SK-N-MC (cell line): ENCODE measurements around the gene SEC24C.

Source experiments
- DNase-seq: peaks from one replicate; pipeline ENCODE4 v3.0.0-alpha.2; 2011; ENCODE audit warnings: low read depth, low spot score
- H3K27ac ChIP-seq: fragments of 200-600 bp; sonication (generic); 2 replicates; pipeline ENCODE4 v1.5.1; 2016; ENCODE audit warnings: mixed run types
- H3K36me3 ChIP-seq: fragments of 200-600 bp; sonication (generic); 2 replicates; pipeline ENCODE4 v1.6.1; 2017; ENCODE audit warnings: antibody characterized with exemption, low read length, mixed read lengths; ENCODE audit not compliant: insufficient read depth
- H3K4me3 ChIP-seq: fragments of 200-600 bp; sonication (generic); 2 replicates; pipeline ENCODE4 v1.5.1; 2016
- H3K9ac ChIP-seq: fragments of 200-600 bp; sonication (generic); 2 replicates; pipeline ENCODE4 v1.8.0; 2017; ENCODE audit warnings: mixed run types, mixed read lengths; ENCODE audit not compliant: insufficient read length
- H3K9me3 ChIP-seq: fragments of 200-600 bp; sonication (generic); 2 replicates; pipeline ENCODE4 v1.6.1; 2017; ENCODE audit warnings: low read depth, mild to moderate bottlenecking, antibody characterized with exemption, low read length, moderate library complexity, mixed read lengths
- EZH2 ChIP-seq: fragments of 200-600 bp; sonication (generic); IDR thresholded peaks from one replicate; pipeline ENCODE4 v1.6.1; 2017; ENCODE audit warnings: antibody characterized with exemption
- FOXP2 ChIP-seq: optimal IDR thresholded peaks from 2 replicates; pipeline ENCODE3; 2011; ENCODE audit warnings: mild to moderate bottlenecking, moderate library complexity; ENCODE audit not compliant: insufficient read depth; ENCODE audit errors: extremely low read length, control extremely low read depth
- POLR2AphosphoS5 ChIP-seq: IDR thresholded peaks from 2 replicates; pipeline ENCODE4 v1.6.1; 2012; ENCODE audit warnings: mild to moderate bottlenecking, low read depth, low read length, borderline replicate concordance

Gene SEC24C

GRCh38 chr10:73813333-73813732, 69.2 kb downstream of the SEC24C start:
- no peak overlapping the region for H3K27ac ChIP-seq
- DNase-seq: no peak
- no peaks in the 10 kb centered on the region for H3K9me3 ChIP-seq
- H3K9ac ChIP-seq: no peak overlapping the region
- no peak overlapping the region for H3K4me3 ChIP-seq
- H3K36me3 ChIP-seq: no peaks in the 10 kb centered on the region
- TF ChIP-seq POLR2AphosphoS5 (no peak), EZH2 (no peak), FOXP2 (no peak)

- Histone ChIP-seq H3K4me3 (no peak overlapping the region), H3K27ac (no peak overlapping the region), H3K9ac (no peak overlapping the region), H3K9me3 (no peaks in the 10 kb centered on the region), H3K36me3 (no peaks in the 10 kb centered on the region)
- DNase-seq: no peak
- TF ChIP-seq POLR2AphosphoS5 (no peak), EZH2 (no peak), FOXP2 (no peak)
Measured at GRCh38 chr10:73814276-73814895, 70.2 kb downstream of the SEC24C start.

DNA sequence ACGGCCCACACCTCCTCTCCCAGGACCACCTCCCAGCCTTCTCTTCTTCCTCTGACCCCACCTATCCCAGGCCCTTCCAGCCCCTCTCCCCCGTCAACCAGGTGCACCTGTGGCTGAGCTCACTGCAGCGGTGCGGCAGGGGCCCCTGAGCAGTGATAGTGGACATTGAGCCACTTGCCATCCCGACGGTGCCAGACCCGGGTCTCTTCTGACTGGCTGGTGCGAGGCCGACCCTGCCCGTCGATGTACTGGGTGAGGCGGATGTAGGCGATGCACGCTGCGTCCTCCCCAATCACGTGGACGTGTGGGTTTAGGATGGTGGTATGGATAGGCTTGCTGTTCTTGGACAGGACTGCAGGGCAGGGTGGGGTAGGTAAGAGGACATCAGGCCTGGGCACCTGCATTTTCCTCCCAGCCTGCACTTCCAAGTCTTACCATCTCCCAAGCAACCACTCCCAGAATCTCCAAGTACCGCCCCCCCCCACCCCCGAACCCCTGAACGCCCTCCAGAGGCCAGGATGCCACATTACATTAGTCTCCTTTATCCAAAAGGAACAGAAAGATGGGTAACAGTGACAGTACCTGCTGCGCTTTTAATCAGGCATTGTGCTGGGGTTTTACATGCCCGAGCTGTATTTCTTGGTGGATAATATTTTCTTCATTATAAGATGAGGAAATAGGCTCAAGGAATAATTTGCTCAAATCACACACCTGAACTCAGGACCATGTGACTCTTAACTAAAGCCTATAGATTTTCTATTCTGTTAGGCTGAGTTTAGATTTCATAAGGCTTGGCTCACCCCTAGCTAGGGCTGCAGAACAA, 70.9 kb downstream of the SEC24C start:
- H3K9ac ChIP-seq: no peak overlapping the region
- DNase-seq: no peak
- TF ChIP-seq EZH2 (no peak), POLR2AphosphoS5 (no peak), FOXP2 (no peak)
- H3K9me3 ChIP-seq: no peaks in the 10 kb centered on the region
- H3K4me3 ChIP-seq: no peak overlapping the region
- H3K27ac ChIP-seq: peak overlapping the region; percentile 77; the same call in 1 of the 2 replicates
- no peaks in the 10 kb centered on the region for H3K36me3 ChIP-seq

- TF ChIP-seq EZH2 (no peak), POLR2AphosphoS5 (no peak)
- no peaks in the 10 kb centered on the region for H3K9me3 ChIP-seq
- no peak overlapping the region for H3K4me3 ChIP-seq
- H3K36me3 ChIP-seq: no peaks in the 10 kb centered on the region
- H3K27ac ChIP-seq: peak overlapping the region; percentile 77
- DNase-seq: no peak
- no peak overlapping the region for H3K9ac ChIP-seq
Measured at GRCh38 chr10:73815719-73816030, 71.5 kb downstream of the SEC24C start.

GRCh38 chr10:73816917-73817729, 73.0 kb downstream of the SEC24C start:
- Histone ChIP-seq H3K27ac (no peak overlapping the region), H3K9me3 (no peaks in the 10 kb centered on the region), H3K4me3 (no peak overlapping the region), H3K36me3 (no peaks in the 10 kb centered on the region), H3K9ac (no peak overlapping the region)
- DNase-seq: no peak
- no peak for TF ChIP-seq POLR2AphosphoS5

- TF ChIP-seq FOXP2 (no peak), POLR2AphosphoS5 (no peak), EZH2 (no peak)
- Histone ChIP-seq H3K27ac (no peak overlapping the region), H3K9me3 (no peaks in the 10 kb centered on the region), H3K4me3 (no peak overlapping the region), H3K9ac (no peak overlapping the region), H3K36me3 (no peaks in the 10 kb centered on the region)
- no peak for DNase-seq
Measured at GRCh38 chr10:73817826-73818225, 73.7 kb downstream of the SEC24C start.

- H3K27ac ChIP-seq: no peak overlapping the region
- no peaks in the 10 kb centered on the region for H3K36me3 ChIP-seq
- H3K9me3 ChIP-seq: no peaks in the 10 kb centered on the region
- no peak overlapping the region for H3K9ac ChIP-seq
- no peak for TF ChIP-seq POLR2AphosphoS5
- no peak for TF ChIP-seq FOXP2
- no peak for TF ChIP-seq EZH2
- no peak for DNase-seq
- H3K4me3 ChIP-seq: no peak overlapping the region
Measured at GRCh38 chr10:73818402-73818801, 74.2 kb downstream of the SEC24C start.

- Histone ChIP-seq H3K4me3 (no peak overlapping the region), H3K27ac (no peak overlapping the region), H3K36me3 (no peaks in the 10 kb centered on the region), H3K9ac (no peak overlapping the region), H3K9me3 (no peaks in the 10 kb centered on the region)
- no peak for TF ChIP-seq EZH2
- TF ChIP-seq FOXP2: no peak
- no peak for TF ChIP-seq POLR2AphosphoS5
- DNase-seq: no peak
Measured at GRCh38 chr10:73819081-73819480, 74.9 kb downstream of the SEC24C start.
